Liver (tissue), 9 donors: ENCODE measurements around the gene FAM117A. TPM values are rescaled to one million over a fixed set of nuclear protein-coding genes. Genes with fewer than 3 reads are reported as not detected.
A peak's percentile ranks its signal among the peaks of the same experiment; 100 is the strongest.

Source experiments
- DNase-seq: peaks from one replicate; pipeline ENCODE4 v3.0.0-alpha.2; 2017; ENCODE audit warnings: low spot score
- H3K27ac ChIP-seq, 2 donors: one replicate each; pipeline ENCODE4 v1.7.0; 2013; ENCODE audit warnings: inconsistent platforms in 2 of 2, low read length in 2 of 2, control low read depth in 1 of 2, low read depth in 1 of 2, mild to moderate bottlenecking in 1 of 2
- H3K27me3 ChIP-seq, 4 donors: one replicate each; pipeline versions ENCODE4 v1.6.1 to v1.7.0; 2013; ENCODE audit warnings: low read length in 3 of 4, inconsistent platforms in 1 of 4, mild to moderate bottlenecking in 1 of 4, moderate library complexity in 1 of 4; ENCODE audit not compliant: control insufficient read depth in 4 of 4, insufficient read depth in 4 of 4
- H3K36me3 ChIP-seq, 4 donors: one replicate each; pipeline versions ENCODE4 v1.6.1 to v1.7.0; 2013; ENCODE audit warnings: low read length in 3 of 4, mild to moderate bottlenecking in 3 of 4, low read depth in 1 of 4, moderate library complexity in 1 of 4; ENCODE audit not compliant: control insufficient read depth in 4 of 4, insufficient read depth in 3 of 4
- H3K4me1 ChIP-seq, 4 donors: one replicate each; pipeline versions ENCODE4 v1.6.1 to v1.7.0; 2013; ENCODE audit warnings: low read length in 3 of 4, mild to moderate bottlenecking in 3 of 4, moderate library complexity in 1 of 4; ENCODE audit not compliant: control insufficient read depth in 4 of 4, insufficient read depth in 4 of 4
- H3K4me3 ChIP-seq, 3 donors: one replicate each; pipeline versions ENCODE4 v1.6.1 to v1.7.0; 2013; ENCODE audit warnings: low read length in 3 of 3, control low read depth in 1 of 3, low read depth in 1 of 3, mild to moderate bottlenecking in 1 of 3
- H3K9ac ChIP-seq, 2 donors: one replicate each; pipeline ENCODE4 v1.7.0; 2013; ENCODE audit warnings: low read length in 2 of 2, mild to moderate bottlenecking in 2 of 2, moderate library complexity in 2 of 2, control low read depth in 1 of 2, low read depth in 1 of 2
- H3K9me3 ChIP-seq, 4 donors: one replicate each; pipeline versions ENCODE4 v1.6.1 to v1.7.0; 2013; ENCODE audit warnings: low read length in 3 of 4; ENCODE audit not compliant: control insufficient read depth in 4 of 4
- FOXA2 ChIP-seq: IDR thresholded peaks from 2 replicates; pipeline ENCODE4 v1.6.1; 2016; ENCODE audit warnings: antibody characterized with exemption
- GABPA ChIP-seq, 2 donors: IDR thresholded peaks in 1 of 2; conservative IDR thresholded peaks in 1 of 2; 2 replicates each; pipeline ENCODE4 v1.6.1; 2016; ENCODE audit warnings: antibody characterized with exemption in 2 of 2, mild to moderate bottlenecking in 1 of 2, moderate library complexity in 1 of 2
- HNF4G ChIP-seq: IDR thresholded peaks from 2 replicates; pipeline ENCODE4 v1.6.1; 2016; ENCODE audit warnings: antibody characterized with exemption
- JUND ChIP-seq, 2 donors: IDR thresholded peaks; 2 replicates each; pipeline ENCODE4 v1.6.1; 2016; ENCODE audit warnings: antibody characterized with exemption in 2 of 2
- NR2F2 ChIP-seq: IDR thresholded peaks from 2 replicates; pipeline ENCODE4 v1.6.1; 2016; ENCODE audit warnings: antibody characterized with exemption
- RAD21 ChIP-seq, 2 donors: IDR thresholded peaks; 2 replicates each; pipeline ENCODE4 v1.6.1; 2016; ENCODE audit warnings: antibody characterized with exemption in 2 of 2, mild to moderate bottlenecking in 2 of 2
- RXRA ChIP-seq, 2 donors: IDR thresholded peaks; 2 replicates each; pipeline ENCODE4 v1.6.1; 2017 to 2018; ENCODE audit warnings: antibody characterized with exemption in 2 of 2, mild to moderate bottlenecking in 1 of 2
- SP1 ChIP-seq: IDR thresholded peaks from 2 replicates; pipeline ENCODE4 v1.6.1; 2018; ENCODE audit warnings: antibody characterized with exemption, mild to moderate bottlenecking
- TAF1 ChIP-seq: conservative IDR thresholded peaks from 2 replicates; pipeline ENCODE4 v1.6.1; 2016; ENCODE audit warnings: antibody characterized with exemption, mild to moderate bottlenecking
- WGBS: extraction: QIAGEN DNeasy Blood & Tissue Kit; methylation state at CpG from one replicate; pipeline ENCODE4 v1.1.7; 2013; 5-methylcytosine and 5-hydroxymethylcytosine counted together
- polyA plus RNA-seq, 2 donors: library from polyadenylated mRNA; stranded (reverse) in 1 of 2; unstranded in 1 of 2; fragments of 200-250 nt in 1 of 2; fragments of >200 nt in 1 of 2; fragmentation: Nextera tagmentation in 1 of 2; extraction: Ambion mirVana in 1 of 2; gene quantifications; one replicate each; pipeline versions ENCODE4 v1.2.1 to v1.2.3, GENCODE V29; 2013 to 2015
- total RNA-seq, 2 donors: library from RNA; depleted of rRNA; stranded (reverse); fragments of >200 nt; gene quantifications; one replicate each; pipeline ENCODE4 v1.2.3, GENCODE V29; 2014
- TF ChIP-seq, protein P1 (sequence below): IDR thresholded peaks from 2 replicates; pipeline ENCODE4 v1.6.1; 2016; ENCODE audit warnings: antibody characterized with exemption
- TF ChIP-seq, protein P2 (sequence below): IDR thresholded peaks from 2 replicates; pipeline ENCODE4 v1.6.1; 2016; ENCODE audit warnings: antibody characterized with exemption
- TF ChIP-seq, protein P3 (sequence below): IDR thresholded peaks from 2 replicates; pipeline ENCODE4 v1.6.1; 2016; ENCODE audit warnings: antibody characterized with exemption
- TF ChIP-seq, protein P4 (sequence below): fragments of 150-350 bp; IDR thresholded peaks from 2 replicates; pipeline ENCODE4 v1.5.1; 2017; ENCODE audit warnings: improper control_type of control experiment, low read depth, low read length; ENCODE audit not compliant: missing input control
- donor health status: healthy.
- donor health status: healthy.
- donor health status: healthy.
- donor health status: healthy.
- donor health status: healthy.

Gene FAM117A
- total and polyA plus RNA-seq, 4 donors: 4.5 to 39.3 (median 5.5) TPM

DNA sequence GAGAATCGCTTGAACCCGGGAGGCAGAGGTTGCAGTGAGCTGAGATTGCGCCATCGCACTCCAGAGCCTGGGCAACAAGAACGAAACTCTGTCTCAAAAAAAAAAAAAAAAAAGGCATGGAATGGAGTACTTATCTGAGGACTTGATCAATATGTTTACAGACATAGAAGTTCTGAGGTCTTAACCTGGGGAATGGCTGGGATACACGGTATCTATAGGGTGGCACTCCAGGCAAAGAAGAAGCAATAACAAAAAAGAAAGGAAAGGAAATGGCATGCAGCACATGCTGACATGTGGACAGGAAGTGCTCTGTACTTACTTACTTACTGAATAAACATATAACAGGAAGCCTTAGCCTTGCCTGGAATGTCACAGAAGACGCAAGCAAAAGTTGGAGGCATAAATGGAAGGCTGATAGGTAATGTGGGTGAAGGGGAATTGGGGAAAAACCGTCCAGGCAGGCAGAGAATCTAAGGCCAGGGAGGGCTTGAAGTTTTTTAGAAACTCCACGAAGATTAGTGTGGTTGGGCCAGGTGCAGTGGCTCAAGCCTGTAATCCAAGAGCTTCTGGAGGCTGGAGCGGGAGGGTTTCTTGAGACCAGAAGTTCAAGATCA lies 75.9 kb downstream of the FAM117A start:
- H3K4me3 ChIP-seq: no peak overlapping the region
- H3K27ac ChIP-seq: peak overlapping the region in 1 of 2 donors; percentile 32
- no peaks in the 10 kb centered on the region for H3K4me1 ChIP-seq
- TF ChIP-seq SP1: peak; percentile 35
- peak in 1 of 2 donors; percentile 20 for TF ChIP-seq RXRA (IDR thresholded peaks at IDR 0.05)
- peak; percentile 35 to 64 for TF ChIP-seq GABPA (IDR thresholded peaks at IDR 0.05 in 1 of 2, conservative IDR thresholded peaks at IDR 0.05 in 1 of 2)
- peak; percentile 55 for TF ChIP-seq NR2F2
- no peak for TF ChIP-seq HNF4G
- TF ChIP-seq, protein P1, sequence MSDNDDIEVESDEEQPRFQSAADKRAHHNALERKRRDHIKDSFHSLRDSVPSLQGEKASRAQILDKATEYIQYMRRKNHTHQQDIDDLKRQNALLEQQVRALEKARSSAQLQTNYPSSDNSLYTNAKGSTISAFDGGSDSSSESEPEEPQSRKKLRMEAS: peak; percentile 95
- TF ChIP-seq TAF1: no peak
- TF ChIP-seq RAD21 (IDR thresholded peaks at IDR 0.05): peak in 1 of 2 donors; percentile 5
- H3K9me3 ChIP-seq: no peaks in the 10 kb centered on the region
- WGBS: 56% methylated on average over 10 of the region's 10 CpGs
- no peak for DNase-seq
- H3K36me3 ChIP-seq: no peaks in the 10 kb centered on the region
- H3K9ac ChIP-seq: no peak overlapping the region
- H3K27me3 ChIP-seq: no peaks in the 10 kb centered on the region

DNA sequence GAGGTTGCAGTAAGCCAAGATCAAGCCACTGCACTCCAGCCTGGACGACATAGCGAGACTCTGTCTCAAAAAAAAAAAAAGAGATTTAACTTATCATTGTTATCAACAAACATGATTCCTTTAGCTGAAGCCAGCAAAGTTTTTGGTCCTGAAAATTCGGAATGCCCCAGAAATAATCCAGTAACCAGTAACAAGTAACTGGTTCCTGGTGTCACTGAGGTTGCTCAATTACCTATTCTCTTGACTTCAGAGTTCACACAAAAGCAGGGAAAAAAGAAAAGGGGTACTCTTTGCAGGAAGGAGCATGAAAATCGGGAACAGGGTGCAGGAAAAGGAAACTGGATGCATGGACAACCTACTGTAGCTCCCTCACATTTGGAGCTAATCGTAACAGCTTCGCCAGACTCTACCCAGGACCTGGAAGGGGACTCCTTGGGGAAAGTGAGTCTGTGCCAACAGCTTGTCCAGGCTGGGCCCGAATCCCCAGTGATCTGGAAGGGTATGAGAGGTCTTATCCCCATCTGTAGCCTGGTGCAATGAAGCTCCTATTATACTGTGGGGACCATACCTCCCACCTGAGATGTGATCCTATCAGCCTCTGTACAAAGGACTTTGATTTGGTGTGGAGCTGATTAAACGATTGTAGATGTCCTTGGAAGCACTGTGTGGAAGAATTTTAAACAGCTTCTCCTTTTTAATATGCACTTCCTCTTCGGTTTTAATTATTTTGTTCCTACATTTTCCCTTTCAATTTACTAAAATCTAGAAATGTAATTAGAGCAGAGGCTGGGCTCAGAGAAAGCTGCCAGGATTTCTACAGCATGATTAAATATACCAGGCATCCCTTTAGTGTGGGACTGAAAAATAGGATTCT lies 82.6 kb downstream of the FAM117A start:
- no peaks in the 10 kb centered on the region for H3K9me3 ChIP-seq
- no peaks in the 10 kb centered on the region for H3K27me3 ChIP-seq
- H3K4me3 ChIP-seq: no peak overlapping the region
- peaks cover 0 to 13% (median 9%) of the 10 kb centered on the region in 4 donors for H3K4me1 ChIP-seq
- WGBS: 73% methylated on average over 9 of the region's 9 CpGs
- no peaks in the 10 kb centered on the region for H3K36me3 ChIP-seq
- no peak for DNase-seq
- no peak overlapping the region for H3K27ac ChIP-seq
- TF ChIP-seq, protein P2, sequence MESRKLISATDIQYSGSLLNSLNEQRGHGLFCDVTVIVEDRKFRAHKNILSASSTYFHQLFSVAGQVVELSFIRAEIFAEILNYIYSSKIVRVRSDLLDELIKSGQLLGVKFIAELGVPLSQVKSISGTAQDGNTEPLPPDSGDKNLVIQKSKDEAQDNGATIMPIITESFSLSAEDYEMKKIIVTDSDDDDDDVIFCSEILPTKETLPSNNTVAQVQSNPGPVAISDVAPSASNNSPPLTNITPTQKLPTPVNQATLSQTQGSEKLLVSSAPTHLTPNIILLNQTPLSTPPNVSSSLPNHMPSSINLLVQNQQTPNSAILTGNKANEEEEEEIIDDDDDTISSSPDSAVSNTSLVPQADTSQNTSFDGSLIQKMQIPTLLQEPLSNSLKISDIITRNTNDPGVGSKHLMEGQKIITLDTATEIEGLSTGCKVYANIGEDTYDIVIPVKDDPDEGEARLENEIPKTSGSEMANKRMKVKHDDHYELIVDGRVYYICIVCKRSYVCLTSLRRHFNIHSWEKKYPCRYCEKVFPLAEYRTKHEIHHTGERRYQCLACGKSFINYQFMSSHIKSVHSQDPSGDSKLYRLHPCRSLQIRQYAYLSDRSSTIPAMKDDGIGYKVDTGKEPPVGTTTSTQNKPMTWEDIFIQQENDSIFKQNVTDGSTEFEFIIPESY: no peak
- no peak for TF ChIP-seq RAD21 (IDR thresholded peaks at IDR 0.05)
- TF ChIP-seq, protein P3, sequence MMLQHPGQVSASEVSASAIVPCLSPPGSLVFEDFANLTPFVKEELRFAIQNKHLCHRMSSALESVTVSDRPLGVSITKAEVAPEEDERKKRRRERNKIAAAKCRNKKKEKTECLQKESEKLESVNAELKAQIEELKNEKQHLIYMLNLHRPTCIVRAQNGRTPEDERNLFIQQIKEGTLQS: no peak
- TF ChIP-seq GABPA (IDR thresholded peaks at IDR 0.05 in 1 of 2, conservative IDR thresholded peaks at IDR 0.05 in 1 of 2): no peak
- TF ChIP-seq, protein P1: no peak
- no peak for TF ChIP-seq FOXA2
- no peak for TF ChIP-seq JUND (IDR thresholded peaks at IDR 0.05)
- TF ChIP-seq, protein P4, sequence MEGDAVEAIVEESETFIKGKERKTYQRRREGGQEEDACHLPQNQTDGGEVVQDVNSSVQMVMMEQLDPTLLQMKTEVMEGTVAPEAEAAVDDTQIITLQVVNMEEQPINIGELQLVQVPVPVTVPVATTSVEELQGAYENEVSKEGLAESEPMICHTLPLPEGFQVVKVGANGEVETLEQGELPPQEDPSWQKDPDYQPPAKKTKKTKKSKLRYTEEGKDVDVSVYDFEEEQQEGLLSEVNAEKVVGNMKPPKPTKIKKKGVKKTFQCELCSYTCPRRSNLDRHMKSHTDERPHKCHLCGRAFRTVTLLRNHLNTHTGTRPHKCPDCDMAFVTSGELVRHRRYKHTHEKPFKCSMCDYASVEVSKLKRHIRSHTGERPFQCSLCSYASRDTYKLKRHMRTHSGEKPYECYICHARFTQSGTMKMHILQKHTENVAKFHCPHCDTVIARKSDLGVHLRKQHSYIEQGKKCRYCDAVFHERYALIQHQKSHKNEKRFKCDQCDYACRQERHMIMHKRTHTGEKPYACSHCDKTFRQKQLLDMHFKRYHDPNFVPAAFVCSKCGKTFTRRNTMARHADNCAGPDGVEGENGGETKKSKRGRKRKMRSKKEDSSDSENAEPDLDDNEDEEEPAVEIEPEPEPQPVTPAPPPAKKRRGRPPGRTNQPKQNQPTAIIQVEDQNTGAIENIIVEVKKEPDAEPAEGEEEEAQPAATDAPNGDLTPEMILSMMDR: no peak
- TF ChIP-seq HNF4G: no peak
- H3K9ac ChIP-seq: no peak overlapping the region
